Kidney (tissue), 14 donors: ENCODE data around the gene CEMIP. TPM values are rescaled to one million over a fixed set of nuclear protein-coding genes. Genes with fewer than 3 reads are reported as not detected.

Experiments
- DNase-seq, 5 donors: peaks; one replicate each; pipeline ENCODE4 v3.0.0-alpha.2; 2013 to 2020
- FAIRE-seq: peaks from 2 replicates; lab custom pipeline; 2012; peaks lifted over from hg19 to GRCh38; lab: Jason Lieb, UNC
- H3K27ac ChIP-seq, 2 donors: one replicate each; pipeline ENCODE4 v1.7.0; 2013; ENCODE audit warnings: low read depth in 2 of 2, low read length in 2 of 2, inconsistent platforms in 1 of 2
- H3K27me3 ChIP-seq: one replicate; pipeline ENCODE4 v1.7.1; 2013; ENCODE audit warnings: low read length, inconsistent platforms; ENCODE audit not compliant: control insufficient read depth, insufficient read depth
- H3K36me3 ChIP-seq, 3 donors: one replicate each; pipeline versions ENCODE4 v1.7.0 to v1.7.1; 2013; ENCODE audit warnings: low read length in 3 of 3, control low read depth in 1 of 3, inconsistent platforms in 1 of 3; ENCODE audit not compliant: insufficient read depth in 3 of 3, control insufficient read depth in 2 of 3
- H3K4me1 ChIP-seq, 3 donors: one replicate each; pipeline versions ENCODE4 v1.7.0 to v1.7.1; 2013; ENCODE audit warnings: low read length in 3 of 3, inconsistent platforms in 1 of 3, low read depth in 1 of 3; ENCODE audit not compliant: control insufficient read depth in 2 of 3, insufficient read depth in 2 of 3
- H3K4me3 ChIP-seq, 3 donors: one replicate each; pipeline versions ENCODE4 v1.7.0 to v1.8.1; 2013; ENCODE audit warnings: low read length in 3 of 3, control low read depth in 1 of 3, inconsistent platforms in 1 of 3
- H3K9ac ChIP-seq, 3 donors: one replicate each; pipeline versions ENCODE4 v1.7.0 to v1.7.1; 2013; ENCODE audit warnings: low read length in 3 of 3, control low read depth in 1 of 3, inconsistent platforms in 1 of 3
- H3K9me3 ChIP-seq, 3 donors: one replicate each; pipeline versions ENCODE4 v1.7.0 to v1.7.1; 2013; ENCODE audit warnings: low read length in 3 of 3, control low read depth in 1 of 3, inconsistent platforms in 1 of 3; ENCODE audit not compliant: control insufficient read depth in 2 of 3, insufficient read depth in 1 of 3
- CTCF ChIP-seq: IDR thresholded peaks from 3 replicates; pipeline ENCODE4 v1.5.1; 2012; ENCODE audit warnings: mild to moderate bottlenecking, moderate library complexity, borderline replicate concordance; ENCODE audit not compliant: insufficient read depth; ENCODE audit errors: extremely low read depth
- intact Hi-C: fragments of 100-400 bp; cut with DNase I; formaldehyde crosslinking; loops from one replicate; pipeline ENCODE4 v1.11.1; 2022
- polyA plus RNA-seq: library from polyadenylated mRNA; stranded (reverse); fragments of 350-450 nt; fragmentation: Illumina TruSeq; extraction: RNeasy Lipid Tissue Mini Kit (QIAGEN cat#74804); gene quantifications from one replicate; pipeline ENCODE4 v1.2.3, GENCODE V29; 2014; ENCODE audit warnings: low read depth, low replicate concordance; ENCODE audit not compliant: insufficient read depth
- total RNA-seq: library from RNA; stranded (reverse); fragmentation: NEBNext Ultra II Directional; extraction: Animal tissue kit (Norgen Biotek cat#: 25700); gene quantifications from one replicate; pipeline ENCODE4 v1.2.1, GENCODE V29; 2021
- donor health status: control.
- donor health status: control.
- donor health status: control.
- donor health status: control.
- donor health status: control.
- donor health status: DM: yes; HTN: yes; CAD: no.
- donor health status: Normal renal cell carcinoma (clear cell type).

The CEMIP gene
- total and polyA plus RNA-seq, 2 donors from 2014 or later = 0.11 to 0.57 TPM

DNA sequence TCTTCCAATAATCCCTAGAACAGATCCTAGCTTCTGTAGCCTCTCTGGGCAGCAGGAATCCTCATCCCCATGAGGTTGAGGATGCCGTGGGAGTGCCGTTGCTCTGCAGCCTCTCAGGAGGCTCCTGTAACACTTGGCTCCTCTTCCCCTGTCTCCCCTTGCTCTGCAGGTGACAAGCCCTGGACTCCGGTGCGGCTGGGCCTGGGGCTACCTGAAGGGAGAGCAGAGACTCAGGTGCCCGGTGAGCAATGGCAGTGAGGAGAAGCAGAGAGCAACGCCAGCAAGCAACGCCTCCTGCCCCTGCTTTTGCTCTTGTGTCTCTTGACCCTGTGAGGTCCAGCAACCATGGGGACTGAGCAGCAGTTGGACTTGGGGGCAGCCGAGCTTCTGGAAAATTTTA is 91.2 kb downstream of the CEMIP start:
- intact Hi-C loops = no loop called here
- no peaks in the 10 kb centered on the region for H3K4me1 ChIP-seq

GRCh38 chr15:80870893-80871292 is 91.7 kb downstream of the CEMIP start:
- no peaks in the 10 kb centered on the region for H3K27me3 ChIP-seq
- intact Hi-C loops = no loop called here
- no peak overlapping the region for H3K27ac ChIP-seq
- H3K4me3 ChIP-seq = no peak overlapping the region
- H3K9me3 ChIP-seq = no peaks in the 10 kb centered on the region
- no peak overlapping the region for H3K9ac ChIP-seq
- H3K36me3 ChIP-seq = no peaks in the 10 kb centered on the region
- DNase-seq (peak in 1 of 5 donors; percentile 55), FAIRE-seq (no peak)
- no peaks in the 10 kb centered on the region for H3K4me1 ChIP-seq
- TF ChIP-seq CTCF = no peak

More for the DNA sequence above, 91.2 kb downstream of the CEMIP start:
- DNase-seq = no peak
- no peaks in the 10 kb centered on the region for H3K9me3 ChIP-seq
- no peak overlapping the region for H3K27ac ChIP-seq
- FAIRE-seq = no peak
- no peaks in the 10 kb centered on the region for H3K36me3 ChIP-seq
- H3K9ac ChIP-seq = no peak overlapping the region
- no peaks in the 10 kb centered on the region for H3K27me3 ChIP-seq
- no peak for TF ChIP-seq CTCF
- H3K4me3 ChIP-seq = no peak overlapping the region

- H3K4me3 ChIP-seq = no peak overlapping the region
- FAIRE-seq (no peak), DNase-seq (peak in 4 of 5 donors; percentile 64 to 77 (median 74))
- H3K36me3 ChIP-seq = no peaks in the 10 kb centered on the region
- H3K9ac ChIP-seq = no peak overlapping the region
- intact Hi-C loops = no loop called here
- H3K27me3 ChIP-seq = no peaks in the 10 kb centered on the region
- H3K9me3 ChIP-seq = no peaks in the 10 kb centered on the region
- H3K27ac ChIP-seq = no peak overlapping the region
- no peak for TF ChIP-seq CTCF
- no peaks in the 10 kb centered on the region for H3K4me1 ChIP-seq
Measured at GRCh38 chr15:80871858-80872257, 92.7 kb downstream of the CEMIP start.

- TF ChIP-seq CTCF = no peak
- Histone ChIP-seq H3K4me1 (no peaks in the 10 kb centered on the region), H3K9me3 (no peaks in the 10 kb centered on the region), H3K9ac (no peak overlapping the region), H3K4me3 (no peak overlapping the region), H3K27ac (no peak overlapping the region), H3K27me3 (no peaks in the 10 kb centered on the region), H3K36me3 (no peaks in the 10 kb centered on the region)
- FAIRE-seq (no peak), DNase-seq (peak in 2 of 5 donors; percentile 52 to 61)
- intact Hi-C loops = no loop called here
Measured at GRCh38 chr15:80873366-80873952, 94.3 kb downstream of the CEMIP start.
